Measurements from ENCODE around the gene MAEA.

GRCh38 chr4:1295405-1296055 lies 5.8 kb downstream of the MAEA start:
- TF ChIP-seq CTCF (conservative IDR thresholded peaks at IDR 0.05) (no peak), ZFX (IDR thresholded peaks at IDR 0.05) (no peak)

All from C4-2B (cell line).